Endothelial cell (in vitro differentiated cells): ENCODE measurements around the gene LAIR2. TPM values are rescaled to one million over a fixed set of nuclear protein-coding genes. Genes with fewer than 3 reads are reported as not detected.

Source experiments
- DNase-seq: peaks from one replicate; pipeline ENCODE4 v3.0.0; 2021; ENCODE audit warnings: low spot score
- H3K27ac Mint-ChIP-seq: one replicate; pipeline ENCODE4 v1.8.0; 2021; ENCODE audit warnings: mixed read lengths, inconsistent platforms; ENCODE audit not compliant: unreplicated experiment
- H3K27me3 Mint-ChIP-seq: one replicate; pipeline ENCODE4 v1.8.0; 2021; ENCODE audit warnings: mild to moderate bottlenecking, moderate library complexity, mixed read lengths, inconsistent platforms; ENCODE audit not compliant: unreplicated experiment
- H3K36me3 Mint-ChIP-seq: one replicate; pipeline ENCODE4 v1.8.0; 2021; ENCODE audit warnings: mild to moderate bottlenecking, low read depth, mixed read lengths, inconsistent platforms; ENCODE audit not compliant: unreplicated experiment
- H3K4me1 Mint-ChIP-seq: one replicate; pipeline ENCODE4 v1.8.0; 2021; ENCODE audit warnings: mild to moderate bottlenecking, mixed read lengths, inconsistent platforms; ENCODE audit not compliant: unreplicated experiment
- H3K4me3 Mint-ChIP-seq: one replicate; pipeline ENCODE4 v1.8.0; 2021; ENCODE audit warnings: mild to moderate bottlenecking, mixed read lengths, inconsistent platforms; ENCODE audit not compliant: unreplicated experiment
- H3K9me3 Mint-ChIP-seq: one replicate; pipeline ENCODE4 v1.8.0; 2021; ENCODE audit warnings: mixed read lengths, inconsistent platforms; ENCODE audit not compliant: unreplicated experiment
- CTCF ChIP-seq: fragments of 200-600 bp; sonication (generic); IDR thresholded peaks from one replicate; pipeline ENCODE4 v1.5.0; 2021; ENCODE audit warnings: antibody characterized with exemption; ENCODE audit not compliant: unreplicated experiment
- total RNA-seq: library from RNA; stranded (reverse); fragmentation: NEBNext Ultra II Directional; extraction: Animal tissue kit (Norgen Biotek cat#: 25700); gene quantifications from one replicate; pipeline ENCODE4 v1.2.1, GENCODE V29; 2021; ENCODE audit not compliant: unreplicated experiment

The LAIR2 gene
- total RNA-seq, 1 donor from 2014 or later = not detected

GRCh38 chr19:54536956-54537355 is 34.3 kb downstream of the LAIR2 start:
- Mint-ChIP-seq H3K4me1 (no peaks in the 10 kb centered on the region), H3K4me3 (no peak overlapping the region), H3K27me3 (peaks cover 12% of the 10 kb centered on the region), H3K36me3 (peaks cover 14% of the 10 kb centered on the region), H3K27ac (no peak overlapping the region), H3K9me3 (peaks cover 38% of the 10 kb centered on the region)
- DNase-seq = no peak
- no peak for TF ChIP-seq CTCF

GRCh38 chr19:54541712-54542111 is 39.1 kb downstream of the LAIR2 start:
- H3K9me3 Mint-ChIP-seq = peaks cover 58% of the 10 kb centered on the region
- peaks cover 19% of the 10 kb centered on the region for H3K27me3 Mint-ChIP-seq
- no peak overlapping the region for H3K27ac Mint-ChIP-seq
- no peak for DNase-seq
- H3K4me1 Mint-ChIP-seq = no peaks in the 10 kb centered on the region
- no peak for TF ChIP-seq CTCF
- H3K4me3 Mint-ChIP-seq = no peak overlapping the region
- H3K36me3 Mint-ChIP-seq = peaks cover 22% of the 10 kb centered on the region

- no peak overlapping the region for H3K4me3 Mint-ChIP-seq
- H3K36me3 Mint-ChIP-seq = peaks cover 12% of the 10 kb centered on the region
- no peak for DNase-seq
- H3K9me3 Mint-ChIP-seq = peaks cover 29% of the 10 kb centered on the region
- no peak for TF ChIP-seq CTCF
- H3K27ac Mint-ChIP-seq = no peak overlapping the region
- peaks cover 10% of the 10 kb centered on the region for H3K27me3 Mint-ChIP-seq
- no peaks in the 10 kb centered on the region for H3K4me1 Mint-ChIP-seq
These were observed 46.2 kb downstream of the LAIR2 start for GRCh38 chr19:54548806-54549205.

- no peak for TF ChIP-seq CTCF
- Mint-ChIP-seq H3K4me1 (no peaks in the 10 kb centered on the region), H3K27me3 (peaks cover 8% of the 10 kb centered on the region), H3K27ac (no peak overlapping the region), H3K4me3 (no peak overlapping the region), H3K9me3 (peaks cover 28% of the 10 kb centered on the region), H3K36me3 (peaks cover 8% of the 10 kb centered on the region)
- DNase-seq = no peak
These were observed 46.6 kb downstream of the LAIR2 start for GRCh38 chr19:54549224-54549623.

GRCh38 chr19:54551293-54551692 is 48.7 kb downstream of the LAIR2 start:
- no peak for TF ChIP-seq CTCF
- Mint-ChIP-seq H3K27ac (no peak overlapping the region), H3K4me3 (no peak overlapping the region), H3K27me3 (peaks cover 7% of the 10 kb centered on the region), H3K4me1 (no peaks in the 10 kb centered on the region), H3K9me3 (peaks cover 27% of the 10 kb centered on the region), H3K36me3 (peaks cover 7% of the 10 kb centered on the region)
- no peak for DNase-seq
